ENCODE data around the gene FOXN3. TPM values are rescaled to one million over a fixed set of nuclear protein-coding genes. Genes with fewer than 3 reads are reported as not detected.

FOXN3 gene
- total RNA-seq, 4 donors from 2014 or later, result 129 to 213 (median 163) TPM

DNA sequence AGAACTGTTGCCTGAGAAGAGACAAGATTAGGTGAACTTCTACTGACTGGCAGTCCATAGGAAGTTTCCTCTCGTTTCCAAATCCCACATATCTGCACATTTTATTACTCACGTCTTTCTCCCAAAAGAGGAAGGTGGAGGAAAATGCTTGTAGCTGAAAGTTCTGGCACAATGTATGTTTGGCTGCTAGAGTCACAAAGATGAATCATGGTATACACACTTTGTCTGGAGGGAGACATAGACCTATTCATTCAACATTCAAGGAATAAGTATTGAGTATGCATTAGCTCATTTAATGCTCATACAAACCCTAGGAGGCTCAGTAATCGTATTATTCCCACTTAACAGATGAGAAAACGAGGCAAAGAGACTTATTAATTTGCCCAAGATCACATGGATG lies 291.8 kb downstream of the FOXN3 start:
- Histone ChIP-seq H3K9me3 (no peaks in the 10 kb centered on the region), H3K4me1 (no peaks in the 10 kb centered on the region), H3K27me3 (no peaks in the 10 kb centered on the region), H3K4me3 (no peak overlapping the region), H3K27ac (no peak overlapping the region), H3K36me3 (no peaks in the 10 kb centered on the region)
- DNase-seq, result no peak
- TF ChIP-seq, protein P1, sequence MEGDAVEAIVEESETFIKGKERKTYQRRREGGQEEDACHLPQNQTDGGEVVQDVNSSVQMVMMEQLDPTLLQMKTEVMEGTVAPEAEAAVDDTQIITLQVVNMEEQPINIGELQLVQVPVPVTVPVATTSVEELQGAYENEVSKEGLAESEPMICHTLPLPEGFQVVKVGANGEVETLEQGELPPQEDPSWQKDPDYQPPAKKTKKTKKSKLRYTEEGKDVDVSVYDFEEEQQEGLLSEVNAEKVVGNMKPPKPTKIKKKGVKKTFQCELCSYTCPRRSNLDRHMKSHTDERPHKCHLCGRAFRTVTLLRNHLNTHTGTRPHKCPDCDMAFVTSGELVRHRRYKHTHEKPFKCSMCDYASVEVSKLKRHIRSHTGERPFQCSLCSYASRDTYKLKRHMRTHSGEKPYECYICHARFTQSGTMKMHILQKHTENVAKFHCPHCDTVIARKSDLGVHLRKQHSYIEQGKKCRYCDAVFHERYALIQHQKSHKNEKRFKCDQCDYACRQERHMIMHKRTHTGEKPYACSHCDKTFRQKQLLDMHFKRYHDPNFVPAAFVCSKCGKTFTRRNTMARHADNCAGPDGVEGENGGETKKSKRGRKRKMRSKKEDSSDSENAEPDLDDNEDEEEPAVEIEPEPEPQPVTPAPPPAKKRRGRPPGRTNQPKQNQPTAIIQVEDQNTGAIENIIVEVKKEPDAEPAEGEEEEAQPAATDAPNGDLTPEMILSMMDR (IDR thresholded peaks at IDR 0.05), result no peak
- no peak for TF ChIP-seq POLR2A (IDR thresholded peaks at IDR 0.05)

GRCh38 chr14:89123851-89124250 lies 293.2 kb downstream of the FOXN3 start:
- Histone ChIP-seq H3K4me1 (no peaks in the 10 kb centered on the region), H3K4me3 (no peak overlapping the region), H3K9me3 (peaks cover 0 to 4% (median 0%) of the 10 kb centered on the region in 4 donors), H3K27me3 (no peaks in the 10 kb centered on the region), H3K36me3 (no peaks in the 10 kb centered on the region), H3K27ac (no peak overlapping the region)
- TF ChIP-seq, protein P1 (IDR thresholded peaks at IDR 0.05), result no peak
- no peak for TF ChIP-seq POLR2A (IDR thresholded peaks at IDR 0.05)
- no peak for DNase-seq

GRCh38 chr14:89123215-89123614 lies 293.8 kb downstream of the FOXN3 start:
- TF ChIP-seq POLR2A (IDR thresholded peaks at IDR 0.05), result no peak
- TF ChIP-seq, protein P1 (IDR thresholded peaks at IDR 0.05), result no peak
- H3K27ac ChIP-seq, result no peak overlapping the region
- DNase-seq, result no peak
- peaks cover 0 to 4% (median 0%) of the 10 kb centered on the region in 4 donors for H3K9me3 ChIP-seq
- H3K4me3 ChIP-seq, result no peak overlapping the region
- no peaks in the 10 kb centered on the region for H3K4me1 ChIP-seq
- H3K36me3 ChIP-seq, result no peaks in the 10 kb centered on the region
- H3K27me3 ChIP-seq, result no peaks in the 10 kb centered on the region

DNA sequence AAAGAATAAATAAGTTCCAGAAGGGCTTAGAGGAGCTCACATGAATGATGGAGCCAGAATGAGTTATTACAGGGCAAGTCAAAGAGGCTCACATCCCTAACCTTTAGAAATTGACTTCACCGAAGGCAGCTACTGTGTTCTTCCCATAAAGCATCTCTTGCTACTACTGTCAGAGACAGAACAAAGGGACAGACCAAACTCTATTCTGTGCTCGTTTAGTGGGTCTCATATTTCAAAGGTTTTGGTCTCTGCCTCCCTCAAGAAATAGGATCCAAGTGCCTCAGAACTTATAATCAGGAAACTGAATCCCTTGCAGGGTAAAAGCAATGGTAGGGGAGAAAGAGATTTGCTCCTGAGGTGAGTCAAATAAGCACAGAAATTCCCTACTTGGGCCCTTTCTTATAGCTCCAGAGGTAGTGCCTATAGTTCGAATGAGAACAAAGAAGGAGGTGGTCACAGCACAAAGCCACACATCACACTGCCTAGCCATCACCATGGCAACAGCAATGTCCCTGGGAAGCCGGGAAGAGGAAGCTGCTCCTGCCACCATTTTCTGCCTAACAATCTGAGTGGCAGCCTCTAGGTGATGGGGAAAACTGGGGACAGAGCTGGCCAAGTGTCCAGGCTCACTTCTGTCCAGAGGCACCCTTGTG lies 294.9 kb downstream of the FOXN3 start:
- Histone ChIP-seq H3K9me3 (peaks cover 0 to 4% (median 0%) of the 10 kb centered on the region in 4 donors), H3K27ac (no peak overlapping the region), H3K4me1 (no peaks in the 10 kb centered on the region), H3K4me3 (no peak overlapping the region), H3K27me3 (no peaks in the 10 kb centered on the region), H3K36me3 (no peaks in the 10 kb centered on the region)
- DNase-seq, result no peak
- TF ChIP-seq, protein P1 (IDR thresholded peaks at IDR 0.05), result no peak
- no peak for TF ChIP-seq POLR2A (IDR thresholded peaks at IDR 0.05)

DNA sequence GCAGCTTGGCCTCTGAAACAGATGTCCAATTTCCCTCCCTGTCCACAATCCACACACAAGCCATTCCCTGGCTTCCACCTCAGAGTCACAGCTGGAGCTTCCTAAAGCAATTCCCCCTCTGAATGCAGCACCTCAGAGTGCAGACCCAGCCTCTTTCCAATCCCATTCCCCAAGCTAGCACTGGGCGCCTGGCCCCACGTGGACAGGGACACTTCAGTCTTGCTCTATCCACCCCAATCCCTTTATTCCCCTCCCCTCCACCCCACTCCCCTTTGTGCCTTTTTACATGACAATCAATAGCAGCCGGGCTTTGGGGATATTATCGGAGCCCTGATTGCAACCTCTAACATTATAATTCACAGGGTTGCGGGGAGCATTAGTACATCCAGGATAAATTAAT lies 300.0 kb downstream of the FOXN3 start:
- DNase-seq, result no peak
- no peak overlapping the region for H3K4me3 ChIP-seq
- TF ChIP-seq POLR2A (IDR thresholded peaks at IDR 0.05), result no peak
- TF ChIP-seq, protein P1 (IDR thresholded peaks at IDR 0.05), result no peak

More for the DNA sequence above, 300.0 kb downstream of the FOXN3 start:
- no peaks in the 10 kb centered on the region for H3K4me1 ChIP-seq
- no peak overlapping the region for H3K27ac ChIP-seq
- H3K27me3 ChIP-seq, result no peaks in the 10 kb centered on the region
- no peaks in the 10 kb centered on the region for H3K36me3 ChIP-seq
- peaks cover 0 to 4% (median 0%) of the 10 kb centered on the region in 4 donors for H3K9me3 ChIP-seq
